Endothelial cell of umbilical vein (primary cell): Measurements from ENCODE around the gene FBXO5.
A peak's percentile ranks its signal among the peaks of the same experiment; 100 is the strongest.

ENCODE experiments used
- CTCF ChIP-seq, 2 donors: IDR thresholded peaks; 1 replicate in 1 of 2; 2 replicates in 1 of 2; pipeline ENCODE4 v1.5.1; 2011; ENCODE audit warnings: low read length in 2 of 2, mild to moderate bottlenecking in 2 of 2, moderate library complexity in 2 of 2, control low read depth in 1 of 2, inconsistent platforms in 1 of 2, low read depth in 1 of 2; ENCODE audit not compliant: insufficient read depth in 1 of 2; ENCODE audit errors: extremely low read depth in 1 of 2
- EZH2 ChIP-seq: IDR thresholded peaks from 2 replicates; pipeline ENCODE4 v1.6.1; 2012; ENCODE audit warnings: borderline replicate concordance, low read depth, mild to moderate bottlenecking, moderate library complexity, low read length, inconsistent platforms; ENCODE audit not compliant: severe bottlenecking
- GATA2 ChIP-seq: IDR thresholded peaks from 2 replicates; pipeline ENCODE4 v1.7.0; 2011; ENCODE audit warnings: low read depth, mild to moderate bottlenecking, moderate library complexity, mixed read lengths, low read length; ENCODE audit not compliant: insufficient read length, insufficient read depth
- MYC ChIP-seq: IDR thresholded peaks from one replicate; pipeline ENCODE4 v1.6.1; 2011; ENCODE audit warnings: mild to moderate bottlenecking, low read depth, low read length
- POLR2A ChIP-seq: IDR thresholded peaks from 2 replicates; pipeline ENCODE4 v1.6.1; 2012; ENCODE audit warnings: low read depth, mild to moderate bottlenecking, control low read depth, low read length
- POLR2AphosphoS5 ChIP-seq: IDR thresholded peaks from 2 replicates; pipeline ENCODE4 v1.6.1; 2012; ENCODE audit warnings: low read depth, mild to moderate bottlenecking, control low read depth, low read length, moderate library complexity; ENCODE audit not compliant: insufficient read depth

- TF ChIP-seq POLR2A (no peak), CTCF (IDR thresholded peaks at IDR 0.05; ENCODE audit: extremely low read depth in 1 of 2, insufficient read depth in 1 of 2, low read depth in 1 of 2, low read length in 2 of 2) (peak; percentile 37 to 41), EZH2 (no peak), POLR2AphosphoS5 (no peak), GATA2 (no peak), MYC (no peak)
Measured at GRCh38 chr6:152952866-152953509, 29.9 kb downstream of the FBXO5 start.
